ENCODE results near the gene POLR1B.
A peak's percentile ranks its signal among the peaks of the same experiment; 100 is the strongest.
"Not testable (repeated sequence)": the region's sequence is repeated elsewhere in the genome, so short reads cannot be mapped to it uniquely, and the experiment has no call there.

The POLR1B gene

DNA sequence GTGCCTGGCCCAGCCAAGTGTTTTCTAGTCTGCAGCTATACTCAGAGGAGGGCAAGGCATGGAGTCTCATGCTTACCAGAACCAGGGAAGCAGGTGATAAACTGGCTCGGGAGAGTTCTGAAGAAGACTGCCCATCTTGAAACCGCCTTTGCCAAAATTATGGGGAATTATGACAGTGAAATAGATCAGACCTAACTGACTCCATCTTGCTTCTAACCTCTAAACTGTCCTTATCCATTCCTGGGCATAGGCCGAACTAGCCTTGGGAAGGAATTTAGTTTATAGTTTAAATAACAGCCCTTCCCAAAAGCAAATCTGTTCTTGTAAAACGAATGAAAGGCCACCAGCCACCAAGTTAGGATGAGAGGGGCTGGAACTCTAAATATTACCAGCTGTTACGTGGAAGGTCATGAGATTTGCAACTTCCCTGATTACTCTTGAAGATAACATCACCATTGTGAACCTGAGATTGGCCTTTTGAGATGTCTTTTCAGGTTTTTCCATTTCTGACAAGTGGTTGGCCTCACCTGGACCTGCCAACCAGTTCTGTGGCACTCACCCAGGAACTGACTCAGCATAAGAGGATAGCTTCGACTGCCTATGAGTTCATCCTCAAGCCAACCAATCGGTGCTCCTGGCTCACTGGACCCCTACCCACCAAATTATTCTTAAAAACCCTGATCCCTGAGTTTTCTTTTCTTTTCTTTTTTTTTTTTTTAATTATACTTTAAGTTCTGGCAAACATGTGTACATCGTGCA lies 65.6 kb downstream of the POLR1B start:
- DNase-seq (ENCODE audit: low read depth) = no peak
- TF ChIP-seq, protein P1, sequence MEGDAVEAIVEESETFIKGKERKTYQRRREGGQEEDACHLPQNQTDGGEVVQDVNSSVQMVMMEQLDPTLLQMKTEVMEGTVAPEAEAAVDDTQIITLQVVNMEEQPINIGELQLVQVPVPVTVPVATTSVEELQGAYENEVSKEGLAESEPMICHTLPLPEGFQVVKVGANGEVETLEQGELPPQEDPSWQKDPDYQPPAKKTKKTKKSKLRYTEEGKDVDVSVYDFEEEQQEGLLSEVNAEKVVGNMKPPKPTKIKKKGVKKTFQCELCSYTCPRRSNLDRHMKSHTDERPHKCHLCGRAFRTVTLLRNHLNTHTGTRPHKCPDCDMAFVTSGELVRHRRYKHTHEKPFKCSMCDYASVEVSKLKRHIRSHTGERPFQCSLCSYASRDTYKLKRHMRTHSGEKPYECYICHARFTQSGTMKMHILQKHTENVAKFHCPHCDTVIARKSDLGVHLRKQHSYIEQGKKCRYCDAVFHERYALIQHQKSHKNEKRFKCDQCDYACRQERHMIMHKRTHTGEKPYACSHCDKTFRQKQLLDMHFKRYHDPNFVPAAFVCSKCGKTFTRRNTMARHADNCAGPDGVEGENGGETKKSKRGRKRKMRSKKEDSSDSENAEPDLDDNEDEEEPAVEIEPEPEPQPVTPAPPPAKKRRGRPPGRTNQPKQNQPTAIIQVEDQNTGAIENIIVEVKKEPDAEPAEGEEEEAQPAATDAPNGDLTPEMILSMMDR (conservative IDR thresholded peaks at IDR 0.05; ENCODE audit: control insufficient read depth, insufficient read depth, low read depth, low read length) = no peak
- H3K4me3 ChIP-seq (ENCODE audit: control insufficient read depth, low read depth, low read length) = no peak overlapping the region

DNA sequence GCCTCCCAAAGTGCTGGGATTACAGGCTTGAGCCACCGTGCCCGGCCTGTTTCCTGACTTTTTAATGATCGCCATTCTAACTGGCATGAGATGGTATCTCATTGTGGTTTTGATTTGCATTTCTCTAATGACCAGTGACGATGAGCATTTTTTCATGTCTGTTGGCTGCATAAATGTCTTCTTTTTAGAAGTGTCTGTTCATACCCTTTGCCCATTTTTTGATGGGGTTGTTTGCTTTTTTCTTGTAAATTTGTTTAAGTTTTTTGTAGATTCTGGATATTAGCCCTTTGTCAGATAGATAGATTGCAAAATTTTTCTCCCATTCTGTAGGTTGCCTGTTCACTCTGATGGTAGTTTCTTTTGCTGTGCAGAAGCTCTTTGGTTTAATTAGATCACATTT lies 67.1 kb downstream of the POLR1B start:
- DNase-seq (ENCODE audit: low read depth); H3K4me3 ChIP-seq (ENCODE audit: control insufficient read depth, low read depth, low read length): not testable (repeated sequence)

DNA sequence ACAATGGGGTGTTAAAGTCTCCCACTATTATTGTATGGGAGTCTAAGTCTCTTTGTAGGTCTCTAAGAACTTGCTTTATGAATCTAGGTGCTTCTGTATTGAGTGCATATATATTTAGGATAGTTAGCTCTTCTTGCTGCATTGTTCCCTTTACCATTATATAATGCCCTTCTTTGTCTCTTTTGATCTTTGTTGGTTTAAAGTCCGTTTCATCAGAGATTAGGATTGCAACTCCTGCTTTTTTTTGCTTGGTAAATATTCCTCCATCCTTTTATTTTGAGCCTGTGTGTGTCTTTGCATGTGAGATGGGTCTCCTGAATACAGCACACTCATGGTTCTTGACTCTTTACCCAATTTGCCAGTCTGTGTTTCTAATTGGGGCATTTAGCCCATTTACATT lies 70.0 kb downstream of the POLR1B start:
- not testable (repeated sequence) for DNase-seq (ENCODE audit: low read depth); H3K4me3 ChIP-seq (ENCODE audit: control insufficient read depth, low read depth, low read length)

DNA sequence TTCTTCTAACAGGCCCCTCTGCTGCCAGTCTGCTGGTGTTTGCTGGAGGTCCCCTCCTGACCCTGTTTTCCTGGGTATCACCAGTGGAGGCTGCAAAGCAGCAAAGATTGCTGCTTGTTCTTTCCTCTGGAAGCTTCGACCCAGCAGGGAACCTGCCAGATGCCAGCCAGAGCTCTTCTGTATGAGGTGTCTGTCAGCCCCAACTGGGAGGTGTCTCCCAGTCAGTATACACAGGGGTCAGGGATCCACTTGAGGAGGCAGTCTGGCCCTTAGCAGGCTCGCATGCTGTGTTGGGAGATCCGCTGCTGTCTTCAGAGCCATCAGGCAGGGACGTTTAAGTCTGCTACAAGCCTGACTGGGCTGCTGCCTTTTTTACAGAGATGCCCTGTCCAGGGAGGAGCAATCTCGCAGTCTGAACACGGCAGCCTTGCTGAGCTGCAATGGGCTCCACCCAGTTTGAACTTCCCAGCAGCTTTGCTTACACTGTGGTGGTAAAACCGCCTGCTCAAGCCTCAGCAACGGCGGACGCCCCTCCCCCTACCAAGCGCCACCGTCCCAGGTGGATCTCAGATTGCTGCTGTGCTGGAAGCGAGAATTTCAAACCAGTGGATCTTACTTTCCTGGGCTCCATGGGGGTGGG lies 72.1 kb downstream of the POLR1B start:
- DNase-seq (ENCODE audit: low read depth) = no peak
- TF ChIP-seq, protein P1 (conservative IDR thresholded peaks at IDR 0.05; ENCODE audit: control insufficient read depth, insufficient read depth, low read depth, low read length) = no peak
- no peak overlapping the region for H3K4me3 ChIP-seq (ENCODE audit: control insufficient read depth, low read depth, low read length)

DNA sequence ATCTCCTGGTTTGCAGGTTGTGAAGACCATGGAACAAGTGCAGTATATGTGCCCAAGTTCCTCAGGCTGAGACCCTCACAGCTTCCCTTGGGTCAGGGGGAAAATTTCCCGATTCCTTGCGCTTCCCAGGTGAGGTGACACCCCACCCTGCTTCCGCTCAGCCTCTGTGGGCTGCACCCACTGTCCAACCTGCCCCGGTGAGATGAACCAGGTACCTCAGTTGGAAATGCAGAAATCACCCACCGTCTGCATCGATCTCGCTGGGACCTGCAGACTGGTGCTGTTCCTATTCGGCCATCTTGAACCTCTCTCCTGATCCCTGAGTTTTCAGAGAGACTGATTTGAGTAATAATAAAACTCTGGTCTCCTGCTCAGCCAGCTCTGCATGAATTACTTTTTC lies 72.8 kb downstream of the POLR1B start:
- TF ChIP-seq, protein P1 (conservative IDR thresholded peaks at IDR 0.05; ENCODE audit: control insufficient read depth, insufficient read depth, low read depth, low read length) = no peak
- no peak for DNase-seq (ENCODE audit: low read depth)
- no peak overlapping the region for H3K4me3 ChIP-seq (ENCODE audit: control insufficient read depth, low read depth, low read length)

DNA sequence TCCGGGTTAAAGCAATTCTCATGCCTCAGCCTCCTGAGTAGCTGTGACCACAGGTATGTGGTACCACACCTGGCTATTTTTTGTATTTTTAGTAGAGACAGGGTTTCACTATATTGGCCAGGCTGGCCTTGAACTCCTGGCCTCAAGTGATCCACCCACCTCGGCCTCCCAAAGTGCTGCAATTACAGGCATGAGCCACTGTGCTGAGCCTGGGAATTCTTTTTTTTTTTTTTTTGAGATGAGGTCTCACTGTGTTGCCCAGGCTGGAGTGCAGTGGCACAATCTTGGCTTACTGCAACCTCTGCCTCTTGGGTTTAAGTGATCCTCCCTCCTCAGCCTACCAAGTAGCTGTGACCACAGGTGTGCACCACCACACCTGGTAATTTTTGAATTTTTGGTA lies 73.5 kb downstream of the POLR1B start:
- DNase-seq (ENCODE audit: low read depth); H3K4me3 ChIP-seq (ENCODE audit: control insufficient read depth, low read depth, low read length): not testable (repeated sequence)

DNA sequence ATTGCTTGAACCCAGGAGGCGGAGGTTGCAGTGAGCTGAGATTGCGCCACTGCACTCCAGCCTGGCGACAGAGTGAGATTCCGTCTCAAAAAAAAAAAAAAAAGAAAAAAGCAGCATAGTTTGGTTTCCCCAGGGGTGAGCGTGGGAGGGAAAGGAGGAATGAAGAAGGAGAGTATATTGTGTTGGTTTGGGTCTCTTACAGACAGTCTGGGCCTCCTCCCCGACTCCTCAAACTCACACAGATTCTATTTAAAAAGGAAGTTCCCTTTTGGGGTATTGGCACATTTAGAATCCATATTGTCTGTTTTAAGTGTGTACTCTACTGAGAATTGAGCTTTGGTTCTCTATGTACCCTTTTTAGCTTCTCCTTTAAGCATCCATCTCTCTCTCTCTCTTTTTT lies 76.1 kb downstream of the POLR1B start:
- TF ChIP-seq, protein P1 (conservative IDR thresholded peaks at IDR 0.05; ENCODE audit: control insufficient read depth, insufficient read depth, low read depth, low read length) = no peak
- peak; percentile 51 for DNase-seq (ENCODE audit: low read depth)
- no peak overlapping the region for H3K4me3 ChIP-seq (ENCODE audit: control insufficient read depth, low read depth, low read length)

DNA sequence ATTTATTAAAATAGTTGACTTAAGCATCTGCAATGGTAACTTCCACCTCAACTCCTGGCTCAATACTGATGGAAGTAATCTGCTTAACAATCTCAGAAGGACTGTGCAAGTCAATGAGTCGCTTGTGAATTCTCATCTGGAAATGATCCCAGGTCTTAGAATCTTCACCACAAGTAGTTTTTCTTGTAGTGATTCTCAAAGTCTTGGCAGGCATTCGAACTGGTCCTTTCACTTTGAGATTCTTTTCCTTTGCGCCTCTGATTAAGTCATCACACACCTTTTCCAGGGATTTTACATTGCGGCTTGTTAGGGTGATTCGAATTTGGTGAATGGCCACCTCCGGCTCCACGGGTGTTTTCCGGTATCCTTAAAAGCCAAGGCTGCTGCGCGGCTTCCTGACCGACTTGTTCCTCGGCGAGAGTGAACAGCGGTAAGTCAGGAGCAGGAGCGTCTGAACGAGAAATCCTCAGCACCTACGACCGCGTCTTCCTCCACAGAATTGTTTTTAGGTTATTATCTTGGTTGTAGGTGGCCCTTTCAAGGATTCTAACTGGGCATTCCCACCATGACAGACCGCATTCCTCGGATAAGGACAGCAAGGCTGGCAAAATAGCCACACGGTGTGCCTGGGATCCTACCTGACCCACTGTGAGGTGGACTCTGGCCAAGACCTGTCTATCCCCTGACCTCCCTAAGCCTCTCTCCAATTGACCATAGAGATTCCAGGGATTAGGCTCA lies 79.7 kb downstream of the POLR1B start:
- TF ChIP-seq, protein P1 (conservative IDR thresholded peaks at IDR 0.05; ENCODE audit: control insufficient read depth, insufficient read depth, low read depth, low read length) = no peak
- peak overlapping the region; percentile 15 for H3K4me3 ChIP-seq (ENCODE audit: control insufficient read depth, low read depth, low read length)
- peak; percentile 92 for DNase-seq (ENCODE audit: low read depth)
